Myocyte (in vitro differentiated cells): Measurements from ENCODE around the gene TAF1C. TPM values are rescaled to one million over a fixed set of nuclear protein-coding genes. Genes with fewer than 3 reads are reported as not detected.

Source experiments
- DNase-seq: peaks from one replicate; pipeline ENCODE4 v3.0.0-alpha.2; 2012; ENCODE audit warnings: low read depth
- total RNA-seq: library from RNA; depleted of rRNA; stranded (reverse); fragments of >200 nt; gene quantifications from 2 replicates; pipeline ENCODE4 v1.2.3, GENCODE V29; 2014

Gene TAF1C
- total RNA-seq, 1 donor from 2014 or later, result 23.6 TPM

- DNase-seq, result no peak
Measured at GRCh38 chr16:84136331-84137125, 50.3 kb downstream of the TAF1C start.

- no peak for DNase-seq
Measured at GRCh38 chr16:84132527-84133285, 54.2 kb downstream of the TAF1C start.

- DNase-seq, result no peak
Measured at GRCh38 chr16:84131117-84131516, 55.7 kb downstream of the TAF1C start.

Other genes starting within 250 kb of the TAF1C start
- 4.3 and 7.7 TPM in 2 replicates for gene OSGIN1, start 233.8 kb downstream of the TAF1C start, total RNA-seq
- 0.16 TPM in 1 of 2 replicates, not detected in the other for gene NECAB2, start 218.8 kb downstream of the TAF1C start, total RNA-seq
- gene SLC38A8, start 144.3 kb downstream of the TAF1C start, total RNA-seq, result not detected in 2 replicates
- gene MBTPS1, start 70.1 kb downstream of the TAF1C start, total RNA-seq, result 42.1 and 53.5 TPM in 2 replicates
- 31.8 and 35.0 TPM in 2 replicates for gene HSDL1, start 41.9 kb downstream of the TAF1C start, total RNA-seq
- not detected in 2 replicates for gene DNAAF1, start 41.7 kb downstream of the TAF1C start, total RNA-seq
- gene ADAD2, start 4.1 kb upstream of the TAF1C start, total RNA-seq, result not detected in 2 replicates
- gene KCNG4, start 53.0 kb upstream of the TAF1C start, total RNA-seq, result 0.05 TPM in 2 replicates
- gene WFDC1, start 107.8 kb upstream of the TAF1C start, total RNA-seq, result 0.43 TPM in 1 of 2 replicates, not detected in the other
- not detected in 2 replicates for gene ATP2C2, start 181.5 kb upstream of the TAF1C start, total RNA-seq